Liver (tissue), 3 donors: Measurements from ENCODE around the gene PSMB2.

Source experiments
- EGR1 ChIP-seq, 2 donors: IDR thresholded peaks; 2 replicates each; pipeline ENCODE4 v1.6.1; 2016 to 2018; ENCODE audit warnings: antibody characterized with exemption in 2 of 2, low read depth in 2 of 2
- FOXA2 ChIP-seq: IDR thresholded peaks from 2 replicates; pipeline ENCODE4 v1.6.1; 2016; ENCODE audit warnings: antibody characterized with exemption
- GABPA ChIP-seq, 2 donors: IDR thresholded peaks in 1 of 2; conservative IDR thresholded peaks in 1 of 2; 2 replicates each; pipeline ENCODE4 v1.6.1; 2016; ENCODE audit warnings: antibody characterized with exemption in 2 of 2, mild to moderate bottlenecking in 1 of 2, moderate library complexity in 1 of 2
- RAD21 ChIP-seq, 2 donors: IDR thresholded peaks; 2 replicates each; pipeline ENCODE4 v1.6.1; 2016; ENCODE audit warnings: antibody characterized with exemption in 2 of 2, mild to moderate bottlenecking in 2 of 2
- TAF1 ChIP-seq: conservative IDR thresholded peaks from 2 replicates; pipeline ENCODE4 v1.6.1; 2016; ENCODE audit warnings: antibody characterized with exemption, mild to moderate bottlenecking
- YY1 ChIP-seq: IDR thresholded peaks from 2 replicates; pipeline ENCODE4 v1.6.1; 2016; ENCODE audit warnings: antibody characterized with exemption, mild to moderate bottlenecking
- TF ChIP-seq, protein P1 (sequence below): fragments of 150-350 bp; IDR thresholded peaks from 2 replicates; pipeline ENCODE4 v1.5.1; 2017; ENCODE audit warnings: improper control_type of control experiment, low read depth, low read length; ENCODE audit not compliant: missing input control
- TF ChIP-seq, protein P2 (sequence below): IDR thresholded peaks from 2 replicates; pipeline ENCODE4 v1.6.1; 2016; ENCODE audit warnings: antibody characterized with exemption, mild to moderate bottlenecking
- TF ChIP-seq, protein P3 (sequence below): IDR thresholded peaks from 2 replicates; pipeline ENCODE4 v1.6.1; 2016; ENCODE audit warnings: antibody characterized with exemption
- TF ChIP-seq, protein P4 (sequence below): IDR thresholded peaks from 2 replicates; pipeline ENCODE4 v1.6.1; 2016; ENCODE audit warnings: antibody characterized with exemption
- donor health status: healthy.
- donor health status: healthy.

DNA sequence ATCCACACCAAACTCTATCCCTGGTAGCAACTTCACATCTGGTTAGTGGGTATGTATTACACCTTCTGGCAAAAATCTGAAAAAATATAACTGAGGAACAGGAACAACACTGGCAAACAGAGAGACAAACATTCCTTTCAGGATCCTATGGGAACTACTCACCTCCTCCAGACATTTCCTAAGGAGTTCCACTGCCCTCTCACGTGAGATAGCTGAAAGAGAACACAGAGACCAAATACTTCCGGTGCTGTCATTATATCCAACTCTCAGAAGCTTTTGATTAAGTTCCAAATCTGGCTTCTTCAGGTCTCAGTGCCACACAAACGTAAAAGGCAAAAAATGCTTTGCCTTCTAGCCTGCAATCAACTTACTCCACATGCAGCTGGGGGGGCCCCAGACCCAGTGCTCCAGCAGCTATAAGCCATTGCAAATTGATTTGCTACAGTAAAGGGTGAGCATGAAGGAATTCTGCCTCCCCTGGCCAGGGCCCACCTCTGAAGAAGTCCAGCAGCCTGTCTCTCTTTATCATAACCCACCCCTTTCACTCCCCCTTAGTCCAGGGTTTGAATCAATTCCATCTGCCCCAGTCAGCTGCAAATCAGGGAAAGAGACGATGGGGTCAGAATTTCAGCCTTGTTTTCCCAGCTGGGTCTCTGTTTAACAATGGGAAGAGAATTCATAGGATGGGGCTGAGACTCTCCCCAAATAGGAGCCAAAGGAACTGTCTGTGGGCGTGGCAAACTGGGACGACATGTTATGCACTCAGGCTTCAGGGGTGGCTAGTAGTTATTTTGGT lies 36.1 kb downstream of the PSMB2 start:
- TF ChIP-seq, protein P1, sequence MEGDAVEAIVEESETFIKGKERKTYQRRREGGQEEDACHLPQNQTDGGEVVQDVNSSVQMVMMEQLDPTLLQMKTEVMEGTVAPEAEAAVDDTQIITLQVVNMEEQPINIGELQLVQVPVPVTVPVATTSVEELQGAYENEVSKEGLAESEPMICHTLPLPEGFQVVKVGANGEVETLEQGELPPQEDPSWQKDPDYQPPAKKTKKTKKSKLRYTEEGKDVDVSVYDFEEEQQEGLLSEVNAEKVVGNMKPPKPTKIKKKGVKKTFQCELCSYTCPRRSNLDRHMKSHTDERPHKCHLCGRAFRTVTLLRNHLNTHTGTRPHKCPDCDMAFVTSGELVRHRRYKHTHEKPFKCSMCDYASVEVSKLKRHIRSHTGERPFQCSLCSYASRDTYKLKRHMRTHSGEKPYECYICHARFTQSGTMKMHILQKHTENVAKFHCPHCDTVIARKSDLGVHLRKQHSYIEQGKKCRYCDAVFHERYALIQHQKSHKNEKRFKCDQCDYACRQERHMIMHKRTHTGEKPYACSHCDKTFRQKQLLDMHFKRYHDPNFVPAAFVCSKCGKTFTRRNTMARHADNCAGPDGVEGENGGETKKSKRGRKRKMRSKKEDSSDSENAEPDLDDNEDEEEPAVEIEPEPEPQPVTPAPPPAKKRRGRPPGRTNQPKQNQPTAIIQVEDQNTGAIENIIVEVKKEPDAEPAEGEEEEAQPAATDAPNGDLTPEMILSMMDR, result no peak
- TF ChIP-seq FOXA2, result no peak
- TF ChIP-seq, protein P2, sequence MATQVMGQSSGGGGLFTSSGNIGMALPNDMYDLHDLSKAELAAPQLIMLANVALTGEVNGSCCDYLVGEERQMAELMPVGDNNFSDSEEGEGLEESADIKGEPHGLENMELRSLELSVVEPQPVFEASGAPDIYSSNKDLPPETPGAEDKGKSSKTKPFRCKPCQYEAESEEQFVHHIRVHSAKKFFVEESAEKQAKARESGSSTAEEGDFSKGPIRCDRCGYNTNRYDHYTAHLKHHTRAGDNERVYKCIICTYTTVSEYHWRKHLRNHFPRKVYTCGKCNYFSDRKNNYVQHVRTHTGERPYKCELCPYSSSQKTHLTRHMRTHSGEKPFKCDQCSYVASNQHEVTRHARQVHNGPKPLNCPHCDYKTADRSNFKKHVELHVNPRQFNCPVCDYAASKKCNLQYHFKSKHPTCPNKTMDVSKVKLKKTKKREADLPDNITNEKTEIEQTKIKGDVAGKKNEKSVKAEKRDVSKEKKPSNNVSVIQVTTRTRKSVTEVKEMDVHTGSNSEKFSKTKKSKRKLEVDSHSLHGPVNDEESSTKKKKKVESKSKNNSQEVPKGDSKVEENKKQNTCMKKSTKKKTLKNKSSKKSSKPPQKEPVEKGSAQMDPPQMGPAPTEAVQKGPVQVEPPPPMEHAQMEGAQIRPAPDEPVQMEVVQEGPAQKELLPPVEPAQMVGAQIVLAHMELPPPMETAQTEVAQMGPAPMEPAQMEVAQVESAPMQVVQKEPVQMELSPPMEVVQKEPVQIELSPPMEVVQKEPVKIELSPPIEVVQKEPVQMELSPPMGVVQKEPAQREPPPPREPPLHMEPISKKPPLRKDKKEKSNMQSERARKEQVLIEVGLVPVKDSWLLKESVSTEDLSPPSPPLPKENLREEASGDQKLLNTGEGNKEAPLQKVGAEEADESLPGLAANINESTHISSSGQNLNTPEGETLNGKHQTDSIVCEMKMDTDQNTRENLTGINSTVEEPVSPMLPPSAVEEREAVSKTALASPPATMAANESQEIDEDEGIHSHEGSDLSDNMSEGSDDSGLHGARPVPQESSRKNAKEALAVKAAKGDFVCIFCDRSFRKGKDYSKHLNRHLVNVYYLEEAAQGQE, result no peak
- no peak for TF ChIP-seq EGR1 (IDR thresholded peaks at IDR 0.05; ENCODE audit: low read depth in 2 of 2)
- no peak for TF ChIP-seq GABPA (IDR thresholded peaks at IDR 0.05 in 1 of 2, conservative IDR thresholded peaks at IDR 0.05 in 1 of 2)
- TF ChIP-seq, protein P3, sequence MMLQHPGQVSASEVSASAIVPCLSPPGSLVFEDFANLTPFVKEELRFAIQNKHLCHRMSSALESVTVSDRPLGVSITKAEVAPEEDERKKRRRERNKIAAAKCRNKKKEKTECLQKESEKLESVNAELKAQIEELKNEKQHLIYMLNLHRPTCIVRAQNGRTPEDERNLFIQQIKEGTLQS, result no peak
- TF ChIP-seq, protein P4, sequence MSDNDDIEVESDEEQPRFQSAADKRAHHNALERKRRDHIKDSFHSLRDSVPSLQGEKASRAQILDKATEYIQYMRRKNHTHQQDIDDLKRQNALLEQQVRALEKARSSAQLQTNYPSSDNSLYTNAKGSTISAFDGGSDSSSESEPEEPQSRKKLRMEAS, result no peak
- TF ChIP-seq YY1, result no peak
- no peak for TF ChIP-seq RAD21 (IDR thresholded peaks at IDR 0.05)
- TF ChIP-seq TAF1, result no peak
